Stimulated activated CD8-positive, alpha-beta memory T cell treated with anti-CD3 and anti-CD28 coated beads, Interleukin-2, amount 100 ng/mL, for 1 hour (primary cell): Measurements from ENCODE around the gene TMEM258.

Experiments used
- DNase-seq, 2 donors: peaks; one replicate each; pipeline ENCODE4 v3.0.0-alpha.2; 2020; ENCODE audit warnings: low read depth in 2 of 2

TMEM258 gene

GRCh38 chr11:61795876-61796526, 3.6 kb upstream of the TMEM258 start:
- DNase-seq: no peak

GRCh38 chr11:61795459-61795858, 3.1 kb upstream of the TMEM258 start:
- DNase-seq: no peak

GRCh38 chr11:61794579-61794978, 2.2 kb upstream of the TMEM258 start:
- DNase-seq: no peak

GRCh38 chr11:61793829-61794204, 1.4 kb upstream of the TMEM258 start:
- DNase-seq: no peak

GRCh38 chr11:61793083-61793828, 857 bp upstream of the TMEM258 start:
- no peak for DNase-seq

- no peak for DNase-seq
Observed at GRCh38 chr11:61791737-61792309, 576 bp downstream of the TMEM258 start.

- DNase-seq: no peak
Observed at GRCh38 chr11:61787928-61788491, 4.4 kb downstream of the TMEM258 start.

GRCh38 chr11:61785837-61786402, 6.5 kb downstream of the TMEM258 start:
- no peak for DNase-seq

GRCh38 chr11:61784506-61784805, 7.9 kb downstream of the TMEM258 start:
- DNase-seq: no peak

- no peak for DNase-seq
Observed at GRCh38 chr11:61783717-61784505, 8.5 kb downstream of the TMEM258 start.

- no peak for DNase-seq
Observed at GRCh38 chr11:61782841-61783240, 9.6 kb downstream of the TMEM258 start.

- no peak for DNase-seq
Observed at GRCh38 chr11:61782299-61782698, 10.1 kb downstream of the TMEM258 start.

- no peak for DNase-seq
Observed at GRCh38 chr11:61781585-61781984, 10.8 kb downstream of the TMEM258 start.

- no peak for DNase-seq
Observed at GRCh38 chr11:61780581-61781162, 11.7 kb downstream of the TMEM258 start.

- DNase-seq: no peak
Observed at GRCh38 chr11:61779666-61780525, 12.5 kb downstream of the TMEM258 start.

- DNase-seq: no peak
Observed at GRCh38 chr11:61778920-61779650, 13.3 kb downstream of the TMEM258 start.

- no peak for DNase-seq
Observed at GRCh38 chr11:61778357-61778886, 14.0 kb downstream of the TMEM258 start.

- DNase-seq: peak; percentile 37
Observed at GRCh38 chr11:61777234-61778090, 14.9 kb downstream of the TMEM258 start.
